GM12872 (cell line): ENCODE measurements around the gene FNDC10.

Experiments used
- TF ChIP-seq, protein P1 (sequence below): IDR thresholded peaks from 3 replicates; pipeline ENCODE4 v1.5.1; 2011; ENCODE audit warnings: low read depth, mild to moderate bottlenecking, low read length, moderate library complexity; ENCODE audit not compliant: insufficient read depth

FNDC10 gene

GRCh38 chr1:1619917-1620361 lies 20.0 kb upstream of the FNDC10 start:
- TF ChIP-seq, protein P1, sequence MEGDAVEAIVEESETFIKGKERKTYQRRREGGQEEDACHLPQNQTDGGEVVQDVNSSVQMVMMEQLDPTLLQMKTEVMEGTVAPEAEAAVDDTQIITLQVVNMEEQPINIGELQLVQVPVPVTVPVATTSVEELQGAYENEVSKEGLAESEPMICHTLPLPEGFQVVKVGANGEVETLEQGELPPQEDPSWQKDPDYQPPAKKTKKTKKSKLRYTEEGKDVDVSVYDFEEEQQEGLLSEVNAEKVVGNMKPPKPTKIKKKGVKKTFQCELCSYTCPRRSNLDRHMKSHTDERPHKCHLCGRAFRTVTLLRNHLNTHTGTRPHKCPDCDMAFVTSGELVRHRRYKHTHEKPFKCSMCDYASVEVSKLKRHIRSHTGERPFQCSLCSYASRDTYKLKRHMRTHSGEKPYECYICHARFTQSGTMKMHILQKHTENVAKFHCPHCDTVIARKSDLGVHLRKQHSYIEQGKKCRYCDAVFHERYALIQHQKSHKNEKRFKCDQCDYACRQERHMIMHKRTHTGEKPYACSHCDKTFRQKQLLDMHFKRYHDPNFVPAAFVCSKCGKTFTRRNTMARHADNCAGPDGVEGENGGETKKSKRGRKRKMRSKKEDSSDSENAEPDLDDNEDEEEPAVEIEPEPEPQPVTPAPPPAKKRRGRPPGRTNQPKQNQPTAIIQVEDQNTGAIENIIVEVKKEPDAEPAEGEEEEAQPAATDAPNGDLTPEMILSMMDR = peak; percentile 39; the same call in 2 of the 3 replicates

GRCh38 chr1:1618396-1619068 lies 18.6 kb upstream of the FNDC10 start:
- TF ChIP-seq, protein P1 = no peak

DNA sequence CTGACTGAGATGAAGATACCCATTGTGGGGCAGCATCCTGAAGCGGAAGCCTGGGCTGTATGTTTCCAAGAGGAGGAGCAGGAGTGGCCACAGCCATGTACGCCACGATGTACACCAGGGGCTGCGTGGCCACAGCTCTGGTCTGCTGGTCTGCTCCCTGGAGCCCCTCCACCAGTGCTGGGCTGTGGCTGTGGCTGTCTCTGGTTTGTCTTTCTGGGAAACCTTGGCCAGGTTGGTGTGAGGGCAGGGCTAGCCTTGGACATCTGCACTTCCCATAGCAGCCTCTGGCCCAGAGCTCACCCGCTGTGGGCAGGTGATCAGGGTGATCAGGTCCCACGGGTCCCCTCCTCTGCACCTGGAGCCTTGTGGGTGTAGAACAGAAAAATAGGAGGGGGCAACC lies 18.0 kb upstream of the FNDC10 start:
- TF ChIP-seq, protein P1 = no peak

DNA sequence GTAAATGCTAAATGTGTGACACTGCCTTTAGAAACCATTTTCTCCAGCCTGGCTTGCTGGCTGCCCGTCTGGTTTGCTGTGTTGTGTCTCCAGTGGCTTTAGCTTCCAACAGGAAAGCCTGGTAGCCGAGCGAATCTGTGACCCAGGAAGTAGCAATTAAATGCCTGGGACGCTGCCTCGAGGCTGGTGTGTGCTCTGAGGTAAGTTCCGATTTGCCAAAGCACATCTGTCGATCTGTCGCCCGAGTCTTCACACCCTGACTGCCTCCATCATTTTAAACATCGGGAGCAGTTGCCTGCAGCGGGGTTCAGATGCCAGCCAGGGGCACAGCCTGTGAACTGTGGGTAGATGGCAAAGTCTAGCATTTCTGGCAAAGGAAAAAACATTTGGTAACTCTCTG lies 17.6 kb upstream of the FNDC10 start:
- TF ChIP-seq, protein P1 = no peak

GRCh38 chr1:1616838-1617237 lies 16.9 kb upstream of the FNDC10 start:
- TF ChIP-seq, protein P1 = no peak

DNA sequence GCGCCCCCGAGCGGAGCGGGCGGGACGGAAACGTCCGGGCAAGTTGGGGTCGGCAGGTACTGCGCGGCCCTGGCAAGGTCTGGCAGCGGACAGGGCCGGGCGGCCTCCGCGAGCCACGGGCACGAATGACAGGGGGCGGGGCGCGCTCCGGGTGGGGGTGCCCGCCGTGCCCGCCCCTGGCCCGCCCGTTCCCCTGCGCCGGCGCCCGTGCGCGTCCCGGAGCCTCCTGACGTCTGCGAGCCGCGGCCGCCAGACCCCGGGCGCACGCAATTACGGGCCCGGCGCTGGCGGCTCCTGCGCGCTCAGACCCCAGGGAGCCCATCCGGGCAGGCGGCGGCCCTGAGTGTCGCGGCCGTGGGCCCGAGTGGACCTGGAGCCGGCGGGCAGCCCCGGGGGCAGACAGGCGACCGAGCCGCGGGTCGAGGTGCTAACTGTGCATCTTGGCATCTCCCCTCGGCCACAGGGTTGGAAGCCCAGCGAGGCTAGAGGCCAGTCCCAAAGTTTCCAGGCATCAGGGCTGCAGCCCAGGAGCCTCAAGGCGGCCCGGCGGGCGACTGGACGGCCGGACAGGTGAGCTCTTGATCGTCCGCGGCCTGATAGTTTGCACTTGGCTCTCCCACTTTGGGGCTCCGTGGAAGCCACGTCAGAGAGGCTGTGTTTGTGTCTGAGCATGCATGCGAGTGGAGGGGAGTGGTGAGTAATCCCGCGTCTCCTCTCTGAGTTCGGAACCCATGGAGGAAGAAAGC lies 16.3 kb upstream of the FNDC10 start:
- TF ChIP-seq, protein P1 = no peak

DNA sequence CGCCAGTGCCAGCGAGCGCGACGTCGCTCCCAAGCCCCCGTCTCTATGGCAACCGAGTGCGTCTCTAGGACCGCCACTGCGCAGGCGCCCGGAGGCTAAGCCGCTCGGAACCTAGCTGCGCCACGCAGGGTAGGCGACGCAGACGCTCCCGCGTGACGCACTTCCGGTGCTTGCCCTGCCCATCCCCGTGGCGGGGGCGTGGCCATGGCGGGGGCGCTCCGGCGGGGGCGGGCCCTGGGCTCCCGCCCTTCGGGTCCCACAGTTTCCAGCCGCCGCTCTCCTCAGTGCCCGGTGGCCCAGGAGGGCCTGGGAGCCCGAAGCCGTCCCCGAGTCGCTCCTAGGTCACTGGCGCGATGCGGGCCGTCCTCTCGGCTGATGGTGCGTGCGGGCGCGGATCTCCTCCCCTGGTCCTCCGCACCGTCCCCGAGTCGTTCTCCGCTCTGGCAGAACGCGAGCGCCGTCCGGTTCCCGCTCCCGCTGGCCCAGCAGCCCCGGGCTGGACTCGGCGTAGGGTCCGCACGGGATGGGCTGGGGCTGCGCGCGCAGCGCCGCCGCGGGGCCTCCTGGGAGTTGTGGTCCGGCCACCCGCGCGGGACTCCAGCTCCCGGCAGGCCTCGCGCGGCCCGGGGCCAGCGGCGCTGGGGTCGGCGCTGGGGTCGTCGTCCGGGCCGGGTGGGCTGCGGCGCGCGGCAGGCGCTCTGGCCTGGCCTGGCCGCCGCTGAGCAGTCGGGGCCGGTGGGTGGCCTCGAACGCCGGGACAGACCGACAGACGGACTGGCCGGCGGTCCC lies 15.5 kb upstream of the FNDC10 start, which contains the start of gene MIB2:
MIB2 (plus strand) TSS at position 245 of the 789 bp plus-strand sequence. CDS start 7,953 bp downstream, outside the sequence.
- TF ChIP-seq, protein P1 = no peak
